ENCODE results near the gene NFE2L2. TPM values are rescaled to one million over a fixed set of nuclear protein-coding genes. Genes with fewer than 3 reads are reported as not detected.
A peak's percentile ranks its signal among the peaks of the same experiment; 100 is the strongest.
"Not testable (repeated sequence)": the region's sequence is repeated elsewhere in the genome, so short reads cannot be mapped to it uniquely, and the experiment has no call there.

NFE2L2 gene
- total and polyA plus RNA-seq, 9 of the 15 experiments (the other 6 are each of a cell fraction or from before 2014, with no cell fraction given) = 29.3 to 120 (median 59.3) TPM

DNA sequence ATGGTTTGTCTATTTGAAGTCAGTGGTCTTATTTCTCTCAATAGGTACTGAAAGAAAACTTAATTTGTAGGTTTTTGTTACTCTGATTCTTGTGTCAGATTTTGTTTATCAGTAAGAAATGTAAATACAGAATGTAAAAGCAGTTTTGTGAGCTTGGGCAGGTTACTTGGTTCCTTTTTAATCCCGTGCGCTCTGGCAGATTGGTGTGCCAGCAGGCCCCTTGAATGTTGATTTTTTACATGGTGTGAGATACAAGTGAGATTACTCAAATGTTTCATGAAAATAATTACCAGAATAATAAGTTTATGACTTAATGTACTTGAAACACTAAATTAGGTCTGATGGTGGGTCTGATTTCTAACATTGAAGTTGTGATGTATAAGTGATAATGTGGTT, 38.6 kb downstream of the NFE2L2 start:
- H3K4me1 ChIP-seq (replicated peaks in 1 of 2; ENCODE audit: control insufficient read depth in 2 of 2, insufficient read depth in 2 of 2, low read length in 2 of 2) = peaks cover 0 to 2% of the 10 kb centered on the region in 2 experiments; a peak in 2 of 5 replicates
- peaks cover 4% of the 10 kb centered on the region; the same call in 1 of the 3 replicates for H3K79me2 ChIP-seq (ENCODE audit: control insufficient read depth, insufficient read depth, low read length)
- TF ChIP-seq RHOXF2B (CRISPR knock-in tag; conservative IDR thresholded peaks at IDR 0.05) (0 out of 2 replicates have a peak, but pooled peaks have one; percentile 45), NFATC3 (IDR thresholded peaks at IDR 0.05) (0 out of 2 replicates have a peak, but pooled peaks have one; percentile 23), E2F4 (CRISPR knock-in tag; IDR thresholded peaks at IDR 0.05; ENCODE audit: low read depth) (no peak), PML (IDR thresholded peaks at IDR 0.05; ENCODE audit: low read length) (peak; percentile 11; the same call in 1 of the 2 replicates)
- in situ Hi-C loops (cut with MboI) (no loop called here), intact Hi-C loops (cut with micrococcal nuclease) (no loop called here)
- H3K9me3 ChIP-seq (replicated peaks; ENCODE audit: control insufficient read depth, insufficient read depth, low read depth, low read length) = no peaks in the 10 kb centered on the region
- H3K9ac ChIP-seq (ENCODE audit: insufficient read depth in 1 of 2, low read depth in 2 of 2, low read length in 2 of 2) = no peak overlapping the region
- H3K4me2 ChIP-seq (ENCODE audit: insufficient read depth, low read length) = no peak overlapping the region
- ATAC-seq (no peak), DNase-seq (ENCODE audit: extremely low read depth in 1 of 4, low spot score in 3 of 4) (no peak), FAIRE-seq (no peak)
- H3K9me1 ChIP-seq (ENCODE audit: control insufficient read depth, insufficient read depth, low read length) = no peaks in the 10 kb centered on the region
- 0 out of 3 replicates have a peak overlapping the region, but pooled peaks have one; percentile 2 for H3K27ac ChIP-seq (ENCODE audit: extremely low read depth, low read depth, low read length)
- no peak overlapping the region for H3K4me3 ChIP-seq
- BruUV-seq (replicated peaks) = no TSS peak
- ChIA-PET POLR2A (interaction anchor here (0.7 to 6.7 kb wide), 10 partner anchors 8 to 62 kb away, joined by 3 to 70 read pairs (median 8); partner anchors contain the start of genes HNRNPA3 and NFE2L2), CTCF (ENCODE audit: low intra/inter-chr PET ratio) (no interaction called here)
- 82% methylated on average over 2 of the region's 2 CpGs for WGBS (ENCODE audit: insufficient coverage, low coverage, missing lambda C conversion rate)
- no peak overlapping the region for H2AFZ ChIP-seq (ENCODE audit: low read depth, low read length)
- no peaks in the 10 kb centered on the region for H3K27me3 ChIP-seq (ENCODE audit: control insufficient read depth in 2 of 2, insufficient read depth in 2 of 2, low read length in 2 of 2)
- no peaks in the 10 kb centered on the region for H4K20me1 ChIP-seq (replicated peaks; ENCODE audit: control insufficient read depth, insufficient read depth, low read length)
- peaks cover 49% of the 10 kb centered on the region for H3K36me3 ChIP-seq (ENCODE audit: control insufficient read depth, insufficient read depth, low read length)

- ATAC-seq; in situ Hi-C loops (cut with MboI); H2AFZ ChIP-seq (ENCODE audit: low read depth, low read length); H3K27ac ChIP-seq (ENCODE audit: extremely low read depth, low read depth, low read length); H3K4me2 ChIP-seq (ENCODE audit: insufficient read depth, low read length); FAIRE-seq; CTCF ChIA-PET (ENCODE audit: low intra/inter-chr PET ratio); H4K20me1 ChIP-seq (replicated peaks; ENCODE audit: control insufficient read depth, insufficient read depth, low read length); H3K9me1 ChIP-seq (ENCODE audit: control insufficient read depth, insufficient read depth, low read length); H3K9ac ChIP-seq (ENCODE audit: insufficient read depth in 1 of 2, low read depth in 2 of 2, low read length in 2 of 2); H3K4me3 ChIP-seq; BruUV-seq (replicated peaks); H3K4me1 ChIP-seq (replicated peaks in 1 of 2; ENCODE audit: control insufficient read depth in 2 of 2, insufficient read depth in 2 of 2, low read length in 2 of 2); H3K9me3 ChIP-seq (replicated peaks; ENCODE audit: control insufficient read depth, insufficient read depth, low read depth, low read length); H3K27me3 ChIP-seq (ENCODE audit: control insufficient read depth in 2 of 2, insufficient read depth in 2 of 2, low read length in 2 of 2); DNase-seq (ENCODE audit: extremely low read depth in 1 of 4, low spot score in 3 of 4); intact Hi-C loops (cut with micrococcal nuclease): not testable (repeated sequence)
- Histone ChIP-seq H3K36me3 (ENCODE audit: control insufficient read depth, insufficient read depth, low read length) (peaks cover 51% of the 10 kb centered on the region), H3K79me2 (ENCODE audit: control insufficient read depth, insufficient read depth, low read length) (peaks cover 20% of the 10 kb centered on the region)
- 0 out of 2 replicates have a peak, but pooled peaks have one; percentile 9 for TF ChIP-seq HBP1 (CRISPR knock-in tag; IDR thresholded peaks at IDR 0.05)
- 0 out of 2 replicates have a peak, but pooled peaks have one; percentile 45 for TF ChIP-seq SMAD3 (CRISPR knock-in tag; conservative IDR thresholded peaks at IDR 0.05)
- POLR2A ChIA-PET = interaction anchor here (0.6 to 2.0 kb wide), 3 partner anchors 9 to 40 kb away, joined by 3 to 11 read pairs (median 4); no protein-coding TSS in a partner anchor
These were observed 41.1 kb downstream of the NFE2L2 start for GRCh38 chr2:177223436-177223835.

Data from K562 (cell line).